GM19372 (cell line): ENCODE data around the gene PDE3A.
"Not testable (repeated sequence)": the region's sequence is repeated elsewhere in the genome, so short reads cannot be mapped to it uniquely, and the experiment has no call there.

Experiments
- ATAC-seq: cut with Tn5 transposase; IDR thresholded peaks from one replicate; pipeline ENCODE4 v1.9.1; 2021; ENCODE audit warnings: mild to moderate bottlenecking, low read depth, moderate library complexity; ENCODE audit not compliant: unreplicated experiment

The PDE3A gene

GRCh38 chr12:20590570-20590969 is 222.2 kb downstream of the PDE3A start:
- ATAC-seq, result no peak

GRCh38 chr12:20592556-20592955 is 224.2 kb downstream of the PDE3A start:
- ATAC-seq, result no peak

- ATAC-seq, result no peak
These were observed 225.3 kb downstream of the PDE3A start for GRCh38 chr12:20593611-20594010.

GRCh38 chr12:20596061-20596460 is 227.7 kb downstream of the PDE3A start:
- no peak for ATAC-seq

- no peak for ATAC-seq
These were observed 231.4 kb downstream of the PDE3A start for GRCh38 chr12:20599757-20600156.

- no peak for ATAC-seq
These were observed 233.4 kb downstream of the PDE3A start for GRCh38 chr12:20601668-20602280.

- no peak for ATAC-seq
These were observed 234.5 kb downstream of the PDE3A start for GRCh38 chr12:20602641-20603391.

- ATAC-seq, result no peak
These were observed 236.2 kb downstream of the PDE3A start for GRCh38 chr12:20604408-20605067.

- ATAC-seq, result not testable (repeated sequence)
These were observed 246.7 kb downstream of the PDE3A start for GRCh38 chr12:20615020-20615419.

GRCh38 chr12:20616093-20616492 is 247.8 kb downstream of the PDE3A start:
- ATAC-seq, result no peak

GRCh38 chr12:20620261-20620660 is 251.9 kb downstream of the PDE3A start:
- no peak for ATAC-seq

GRCh38 chr12:20624718-20625117 is 256.4 kb downstream of the PDE3A start:
- ATAC-seq, result no peak

GRCh38 chr12:20625531-20625930 is 257.2 kb downstream of the PDE3A start:
- ATAC-seq, result no peak

- ATAC-seq, result no peak
These were observed 258.8 kb downstream of the PDE3A start for GRCh38 chr12:20627001-20627588.

- ATAC-seq, result no peak
These were observed 260.0 kb downstream of the PDE3A start for GRCh38 chr12:20628226-20628787.

- no peak for ATAC-seq
These were observed 260.7 kb downstream of the PDE3A start for GRCh38 chr12:20628999-20629398.

GRCh38 chr12:20629414-20630156 is 261.2 kb downstream of the PDE3A start:
- no peak for ATAC-seq

GRCh38 chr12:20631711-20632110 is 263.4 kb downstream of the PDE3A start:
- no peak for ATAC-seq

- no peak for ATAC-seq
These were observed 272.8 kb downstream of the PDE3A start for GRCh38 chr12:20641106-20641505.

- ATAC-seq, result no peak
These were observed 275.5 kb downstream of the PDE3A start for GRCh38 chr12:20643822-20644221.
